ENCODE measurements around the gene CHCT1.
"Not testable (repeated sequence)": the region's sequence is repeated elsewhere in the genome, so short reads cannot be mapped to it uniquely, and the experiment has no call there.

The CHCT1 gene

GRCh38 chr17:60421273-60422161 lies 772 bp upstream of the CHCT1 start:
- Mint-ChIP-seq H3K9me3 (no peaks in the 10 kb centered on the region), H3K27ac (peak overlapping the region; percentile 78)

GRCh38 chr17:60423865-60424264 lies 1.6 kb downstream of the CHCT1 start:
- Mint-ChIP-seq H3K4me1 (peaks cover 21% of the 10 kb centered on the region), H3K9me3 (no peaks in the 10 kb centered on the region), H3K36me3 (no peaks in the 10 kb centered on the region), H3K27me3 (no peaks in the 10 kb centered on the region), H3K27ac (no peak overlapping the region), H3K4me3 (no peak overlapping the region)
- no peak for ATAC-seq

More at GRCh38 chr17:60421273-60422161, 772 bp upstream of the CHCT1 start:
- peaks cover 21% of the 10 kb centered on the region for H3K4me1 Mint-ChIP-seq
- H3K36me3 Mint-ChIP-seq: no peaks in the 10 kb centered on the region
- H3K27me3 Mint-ChIP-seq: no peaks in the 10 kb centered on the region
- peak overlapping the region; percentile 82 for H3K4me3 Mint-ChIP-seq
- peak; percentile 96 for ATAC-seq

DNA sequence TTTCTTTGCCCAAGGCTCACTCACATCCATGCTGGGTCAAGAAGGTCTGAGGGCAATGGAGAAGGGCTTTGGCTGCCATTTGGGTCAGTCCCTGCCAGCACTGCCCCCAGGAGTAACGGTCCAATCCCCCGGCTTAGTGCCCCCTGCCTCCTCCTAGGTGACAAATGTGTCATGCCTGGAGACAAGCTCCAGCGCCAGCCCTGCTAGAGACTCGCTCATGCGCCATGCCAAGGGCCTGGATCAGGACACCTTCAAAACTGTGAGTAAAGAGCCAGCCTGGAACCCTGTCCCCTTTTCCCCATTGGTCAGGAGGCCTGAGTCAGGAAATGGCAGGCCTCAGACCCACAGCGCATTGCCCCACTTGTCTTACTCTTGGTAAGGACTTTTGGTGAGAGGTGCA lies 3.3 kb downstream of the CHCT1 start:
- no peaks in the 10 kb centered on the region for H3K36me3 Mint-ChIP-seq
- peaks cover 21% of the 10 kb centered on the region for H3K4me1 Mint-ChIP-seq
- no peak overlapping the region for H3K27ac Mint-ChIP-seq
- H3K4me3 Mint-ChIP-seq: no peak overlapping the region
- H3K27me3 Mint-ChIP-seq: no peaks in the 10 kb centered on the region
- ATAC-seq: no peak
- H3K9me3 Mint-ChIP-seq: no peaks in the 10 kb centered on the region

- peaks cover 15% of the 10 kb centered on the region for H3K4me1 Mint-ChIP-seq
- no peak for ATAC-seq
- no peaks in the 10 kb centered on the region for H3K36me3 Mint-ChIP-seq
- H3K27me3 Mint-ChIP-seq: no peaks in the 10 kb centered on the region
- H3K4me3 Mint-ChIP-seq: no peak overlapping the region
- H3K27ac Mint-ChIP-seq: no peak overlapping the region
- H3K9me3 Mint-ChIP-seq: no peaks in the 10 kb centered on the region
Measured at GRCh38 chr17:60426596-60426995, 4.3 kb downstream of the CHCT1 start.

DNA sequence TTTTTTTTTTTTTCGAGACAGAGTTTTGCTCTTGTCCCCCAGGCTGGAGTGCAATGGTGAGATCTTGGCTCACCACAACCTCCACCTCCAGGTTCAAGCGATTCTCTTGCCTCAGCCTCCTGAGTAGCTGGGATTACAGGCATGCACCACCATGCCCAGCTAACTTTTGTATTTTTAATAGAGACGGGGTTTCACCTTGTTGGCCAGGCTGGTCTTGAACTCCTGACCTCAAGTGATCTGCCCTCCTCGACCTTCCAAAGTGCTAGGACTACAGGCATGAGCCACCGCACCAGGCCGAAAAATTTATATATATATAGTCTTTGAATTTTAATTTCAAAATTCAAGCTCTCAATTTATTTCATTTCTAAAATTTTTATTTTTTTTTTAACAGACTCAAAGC lies 6.2 kb downstream of the CHCT1 start:
- H3K9me3 Mint-ChIP-seq, H3K4me1 Mint-ChIP-seq, H3K36me3 Mint-ChIP-seq, H3K27me3 Mint-ChIP-seq, ATAC-seq, H3K4me3 Mint-ChIP-seq, H3K27ac Mint-ChIP-seq: not testable (repeated sequence)

DNA sequence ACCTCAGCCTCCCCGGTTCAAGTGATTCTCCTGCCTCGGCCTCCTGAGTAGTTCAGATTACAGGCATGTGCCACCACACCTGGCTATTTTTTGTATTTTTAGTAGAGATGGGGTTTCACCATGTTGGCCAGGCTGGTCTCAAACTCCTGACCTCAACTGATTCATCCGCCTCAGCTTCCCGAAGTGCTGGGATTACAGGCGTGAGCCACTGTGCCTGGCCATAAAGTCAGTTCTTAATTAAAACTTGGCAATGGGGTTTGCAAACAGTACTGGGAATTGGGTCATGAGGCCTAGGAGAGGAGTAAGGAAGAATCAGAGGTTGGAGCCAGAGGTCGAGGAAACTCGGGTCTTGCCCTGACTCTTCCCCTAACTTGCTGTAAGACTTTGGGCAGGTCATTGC lies 8.3 kb downstream of the CHCT1 start:
- H3K27me3 Mint-ChIP-seq, H3K36me3 Mint-ChIP-seq, H3K4me3 Mint-ChIP-seq, H3K27ac Mint-ChIP-seq, H3K9me3 Mint-ChIP-seq, ATAC-seq, H3K4me1 Mint-ChIP-seq: not testable (repeated sequence)

DNA sequence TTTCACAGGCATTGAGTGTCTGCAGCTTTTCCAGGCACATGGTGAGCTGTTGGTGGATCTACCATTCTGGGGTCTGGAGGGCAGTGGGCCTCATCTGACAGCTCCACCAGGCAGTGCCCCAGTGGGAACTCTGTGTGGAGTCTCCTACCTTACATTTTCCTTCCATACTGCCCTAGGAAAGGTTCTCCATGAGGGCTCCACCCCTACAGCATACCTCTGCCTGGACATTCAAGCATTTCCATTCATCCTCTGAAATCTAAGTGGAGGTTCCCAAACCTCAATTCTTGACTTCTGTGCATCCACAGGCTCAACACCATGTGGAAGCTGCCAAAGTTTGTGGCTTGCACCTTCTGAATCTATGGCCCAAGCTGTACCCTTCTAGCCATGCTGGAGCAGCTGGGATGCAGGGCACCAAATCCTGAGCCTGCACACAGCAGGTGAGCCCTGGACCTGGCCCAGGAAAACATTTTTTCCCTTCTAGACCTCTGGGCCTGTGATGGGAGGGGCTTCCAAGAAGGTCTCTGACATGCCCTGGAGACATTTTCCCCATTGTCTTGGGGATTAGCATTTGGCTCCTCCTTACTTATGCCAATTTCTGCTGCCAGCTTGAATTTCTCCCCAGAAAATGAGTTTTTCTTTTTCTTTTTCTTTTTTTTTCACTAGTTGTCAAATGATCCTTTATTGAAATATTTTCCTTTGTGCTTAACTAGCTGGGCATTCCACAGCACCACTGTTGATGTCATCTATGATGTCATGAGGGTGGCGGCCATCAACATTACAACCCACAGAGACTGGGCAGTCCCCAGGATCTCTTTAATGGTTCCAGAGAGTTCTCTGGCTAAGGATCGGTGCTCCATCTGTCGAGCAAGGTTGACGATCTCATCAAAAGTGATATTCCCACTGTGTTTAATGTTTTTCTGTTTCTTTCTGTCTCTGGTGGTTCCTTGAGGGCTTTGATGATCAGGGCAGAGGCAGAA lies 11.0 kb downstream of the CHCT1 start:
- not testable (repeated sequence) for H3K4me1 Mint-ChIP-seq, H3K27ac Mint-ChIP-seq, ATAC-seq, H3K9me3 Mint-ChIP-seq, H3K27me3 Mint-ChIP-seq, H3K4me3 Mint-ChIP-seq, H3K36me3 Mint-ChIP-seq

GRCh38 chr17:60435244-60436167 lies 13.2 kb downstream of the CHCT1 start:
- Mint-ChIP-seq H3K4me1 (peaks cover 8% of the 10 kb centered on the region), H3K36me3 (no peaks in the 10 kb centered on the region), H3K4me3 (no peak overlapping the region), H3K27me3 (no peaks in the 10 kb centered on the region), H3K27ac (no peak overlapping the region), H3K9me3 (peaks cover 7% of the 10 kb centered on the region)
- ATAC-seq: peak; percentile 74

GRCh38 chr17:60436676-60437075 lies 14.4 kb downstream of the CHCT1 start:
- Mint-ChIP-seq H3K4me3 (no peak overlapping the region), H3K9me3 (peaks cover 7% of the 10 kb centered on the region), H3K36me3 (no peaks in the 10 kb centered on the region), H3K27me3 (no peaks in the 10 kb centered on the region), H3K4me1 (peaks cover 8% of the 10 kb centered on the region), H3K27ac (no peak overlapping the region)
- no peak for ATAC-seq

DNA sequence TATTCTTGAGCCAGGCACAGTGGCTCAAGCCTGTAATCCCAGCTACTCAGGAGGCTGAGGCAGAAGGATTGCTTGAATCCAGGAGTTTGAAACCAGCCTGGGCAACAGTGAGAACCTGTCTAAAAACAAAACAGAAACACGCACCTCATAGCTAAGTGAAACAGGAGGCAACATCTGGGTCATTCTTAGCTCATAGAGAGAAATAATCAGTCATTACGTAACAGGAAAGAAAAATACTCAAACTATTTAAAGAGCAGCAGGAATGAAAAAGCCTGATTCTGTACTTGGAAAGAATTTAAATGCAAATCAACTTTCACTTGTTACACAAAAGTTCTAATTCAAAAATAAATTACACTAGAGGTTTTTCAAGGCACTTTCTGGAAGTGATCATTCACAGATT lies 17.2 kb downstream of the CHCT1 start:
- no peak overlapping the region for H3K4me3 Mint-ChIP-seq
- H3K4me1 Mint-ChIP-seq: peaks cover 8% of the 10 kb centered on the region
- no peaks in the 10 kb centered on the region for H3K9me3 Mint-ChIP-seq
- ATAC-seq: no peak
- no peaks in the 10 kb centered on the region for H3K36me3 Mint-ChIP-seq
- H3K27me3 Mint-ChIP-seq: no peaks in the 10 kb centered on the region
- no peak overlapping the region for H3K27ac Mint-ChIP-seq

GRCh38 chr17:60442271-60443173 lies 20.2 kb downstream of the CHCT1 start:
- no peaks in the 10 kb centered on the region for H3K4me1 Mint-ChIP-seq
- no peak for ATAC-seq
- peaks cover 4% of the 10 kb centered on the region for H3K36me3 Mint-ChIP-seq
- H3K27ac Mint-ChIP-seq: no peak overlapping the region
- H3K27me3 Mint-ChIP-seq: no peaks in the 10 kb centered on the region
- H3K9me3 Mint-ChIP-seq: no peaks in the 10 kb centered on the region
- H3K4me3 Mint-ChIP-seq: no peak overlapping the region

GRCh38 chr17:60443713-60444112 lies 21.4 kb downstream of the CHCT1 start:
- no peak for ATAC-seq
- H3K4me1 Mint-ChIP-seq: no peaks in the 10 kb centered on the region
- H3K27ac Mint-ChIP-seq: no peak overlapping the region
- H3K36me3 Mint-ChIP-seq: peaks cover 14% of the 10 kb centered on the region
- no peaks in the 10 kb centered on the region for H3K27me3 Mint-ChIP-seq
- H3K9me3 Mint-ChIP-seq: no peaks in the 10 kb centered on the region
- no peak overlapping the region for H3K4me3 Mint-ChIP-seq

DNA sequence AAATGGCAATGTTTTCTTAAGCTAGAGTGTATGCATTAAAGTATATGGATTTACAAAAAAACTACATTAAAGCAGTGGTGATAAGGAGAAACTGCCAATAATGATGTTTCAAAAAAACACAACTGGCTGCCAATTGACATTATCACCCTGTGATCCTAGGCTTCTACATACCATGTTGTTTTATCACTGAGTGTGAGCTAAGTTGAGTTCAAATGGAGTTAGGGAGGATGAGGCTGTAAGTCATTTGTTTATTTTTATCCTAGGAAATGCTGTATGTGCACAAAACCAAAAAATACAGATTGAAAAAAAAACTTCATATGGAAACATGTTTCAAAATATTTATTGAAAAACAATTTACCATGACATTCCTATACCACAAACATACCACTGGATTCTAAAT lies 22.9 kb downstream of the CHCT1 start:
- ATAC-seq: no peak
- H3K4me1 Mint-ChIP-seq: no peaks in the 10 kb centered on the region
- no peaks in the 10 kb centered on the region for H3K27me3 Mint-ChIP-seq
- H3K27ac Mint-ChIP-seq: no peak overlapping the region
- no peak overlapping the region for H3K4me3 Mint-ChIP-seq
- no peaks in the 10 kb centered on the region for H3K9me3 Mint-ChIP-seq
- peaks cover 20% of the 10 kb centered on the region for H3K36me3 Mint-ChIP-seq

DNA sequence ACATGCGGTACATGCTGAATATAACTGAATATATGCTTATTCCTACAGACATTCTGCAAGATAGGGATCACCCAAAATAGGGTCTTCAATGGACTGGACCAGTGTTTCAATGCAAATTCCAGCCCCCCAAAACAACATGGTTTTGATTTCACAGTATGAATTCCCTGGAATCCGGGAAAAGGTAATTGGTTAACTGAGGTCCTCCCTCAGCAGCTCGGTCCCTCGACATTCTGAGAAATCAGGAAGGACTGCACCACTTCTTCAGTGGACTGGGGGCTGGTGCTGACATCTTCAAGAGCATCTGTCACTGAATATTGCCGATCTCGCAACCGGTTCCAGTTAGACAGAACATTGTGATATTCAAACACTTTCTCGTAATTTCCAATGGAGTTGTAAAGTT lies 25.1 kb downstream of the CHCT1 start:
- peaks cover 29% of the 10 kb centered on the region for H3K36me3 Mint-ChIP-seq

More for the DNA sequence above, 25.1 kb downstream of the CHCT1 start:
- ATAC-seq: no peak
- Mint-ChIP-seq H3K4me3 (no peak overlapping the region), H3K4me1 (no peaks in the 10 kb centered on the region), H3K27ac (no peak overlapping the region), H3K27me3 (no peaks in the 10 kb centered on the region), H3K9me3 (no peaks in the 10 kb centered on the region)

All from stimulated activated memory B cell treated with anti-CD40 and anti-IgM and Interleukin-4, amounts not matched to agents 10 μg/mL and 1 μg/mL and 100 μg/mL, for 72 hours (primary cell).